A549 (cell line): ENCODE measurements around the gene AMDHD2. TPM values are rescaled to one million over a fixed set of nuclear protein-coding genes. Genes with fewer than 3 reads are reported as not detected.
A peak's percentile ranks its signal among the peaks of the same experiment; 100 is the strongest.

ENCODE experiments used
- ATAC-seq, 2 experiments: fragments of 200-7000 bp in 1 of 2; fragments of >200 bp in 1 of 2; cut with Nextera tagmentation in 1 of 2; cut with Tn5 transposase in 1 of 2; 3 replicates each; pipeline versions ENCODE4 v1.8.0 to v1.9.1; 2018 to 2020; ENCODE audit warnings: mild to moderate bottlenecking in 1 of 2, moderate library complexity in 1 of 2
- CTCF ChIA-PET: fragments of 300-600 bp; sonication (Branson Sonifier 250); formaldehyde crosslinking; extraction: SDS; loops from one replicate; lab custom pipeline; 2021; ENCODE audit warnings: antibody characterized with exemption, inconsistent platforms; lab: Yijun Ruan, JAX
- POLR2A ChIA-PET: fragments of 350-600 bp; formaldehyde crosslinking; extraction: SDS; loops from one replicate; lab custom pipeline; 2021; ENCODE audit warnings: antibody characterized with exemption, inconsistent platforms; lab: Yijun Ruan, JAX
- DNase-seq, 2 experiments: peaks; one replicate each; pipeline versions ENCODE4 v3.0.0 to v3.0.0-alpha.2; 2011 to 2016; ENCODE audit warnings: low read depth in 1 of 2, low spot score in 1 of 2
- FAIRE-seq: peaks from 2 replicates; lab custom pipeline; 2011; peaks lifted over from hg19 to GRCh38; lab: Jason Lieb, UNC
- H3K27ac ChIP-seq, 2 experiments: fragments of >200 bp; sonication (Bioruptor Twin); formaldehyde crosslinking; 3 replicates each; pipeline ENCODE4 v1.5.1; 2016 to 2017
- H3K4me1 ChIP-seq: fragments of >200 bp; sonication (Bioruptor Twin); formaldehyde crosslinking; 3 replicates; pipeline ENCODE4 v1.6.1; 2016
- H3K4me2 ChIP-seq: fragments of >200 bp; sonication (Bioruptor Twin); formaldehyde crosslinking; 3 replicates; pipeline ENCODE4 v1.6.1; 2016
- H3K4me3 ChIP-seq: fragments of >200 bp; sonication (Bioruptor Twin); formaldehyde crosslinking; 3 replicates; pipeline ENCODE4 v1.5.1; 2016
- H3K9me3 ChIP-seq: fragments of >200 bp; sonication (Bioruptor Twin); formaldehyde crosslinking; 3 replicates; pipeline ENCODE4 v1.6.1; 2016
- BCL3 ChIP-seq: fragments of >200 bp; sonication (Bioruptor Twin); formaldehyde crosslinking; IDR thresholded peaks from 3 replicates; pipeline ENCODE4 v1.6.1; 2016
- CHD2 ChIP-seq: fragments of 150-350 bp; IDR thresholded peaks from 2 replicates; pipeline ENCODE4 v1.6.1; 2014; ENCODE audit warnings: low read length; ENCODE audit not compliant: partially characterized antibody
- CHD4 ChIP-seq: fragments of 200-600 bp; sonication (generic); IDR thresholded peaks from 2 replicates; pipeline ENCODE4 v1.6.1; 2016; ENCODE audit warnings: antibody characterized with exemption, mild to moderate bottlenecking, borderline replicate concordance
- FOXS1 ChIP-seq: fragments of 250-450 bp; sonication (Bioruptor Pico); IDR thresholded peaks from 2 replicates; pipeline ENCODE4 v1.5.0; 2020; ENCODE audit warnings: mild to moderate bottlenecking, moderate library complexity
- HOXA7 ChIP-seq: fragments of 250-450 bp; sonication (Bioruptor Pico); IDR thresholded peaks from 2 replicates; pipeline ENCODE4 v1.5.0; 2020; ENCODE audit warnings: mild to moderate bottlenecking, moderate library complexity
- HOXB5 ChIP-seq: fragments of 250-450 bp; sonication (Bioruptor Pico); IDR thresholded peaks from 2 replicates; pipeline ENCODE4 v1.5.0; 2020; ENCODE audit warnings: mild to moderate bottlenecking, moderate library complexity
- JUNB ChIP-seq: fragments of >200 bp; sonication (Bioruptor Twin); formaldehyde crosslinking; IDR thresholded peaks from 2 replicates; pipeline ENCODE4 v1.6.1; 2016
- NFE2L2 ChIP-seq: fragments of 150-350 bp; conservative IDR thresholded peaks from 2 replicates; pipeline ENCODE4 v1.6.1; 2014; ENCODE audit warnings: low read length
- PBX3 ChIP-seq: IDR thresholded peaks from 2 replicates; pipeline ENCODE4 v1.6.1; 2012
- POLR2A ChIP-seq: IDR thresholded peaks from 2 replicates; pipeline ENCODE4 v1.6.1; 2012; ENCODE audit warnings: mild to moderate bottlenecking, low read length
- POLR2AphosphoS2 ChIP-seq: conservative IDR thresholded peaks from 2 replicates; pipeline ENCODE4 v1.6.1; 2012; ENCODE audit warnings: low read length, improper control_type of control experiment, inconsistent platforms
- RNF2 ChIP-seq: fragments of 200-600 bp; sonication (generic); IDR thresholded peaks from 2 replicates; pipeline ENCODE4 v1.6.1; 2016; ENCODE audit warnings: low read depth, mild to moderate bottlenecking, antibody characterized with exemption, moderate library complexity, borderline replicate concordance
- TFCP2L1 ChIP-seq: fragments of 250-450 bp; sonication (Bioruptor Pico); IDR thresholded peaks from 2 replicates; pipeline ENCODE4 v1.5.0; 2021; ENCODE audit warnings: mild to moderate bottlenecking
- ZNF302 ChIP-seq: fragments of 250-450 bp; sonication (Bioruptor Pico); IDR thresholded peaks from 2 replicates; pipeline ENCODE4 v1.9.0; 2021; ENCODE audit warnings: inconsistent platforms, mild to moderate bottlenecking, moderate library complexity
- WGBS: methylation state at CpG from one replicate; pipeline ENCODE4 v1.1.6; 2017; ENCODE audit errors: missing lambda C conversion rate; 5-methylcytosine and 5-hydroxymethylcytosine counted together
- polyA plus RNA-seq, 4 experiments: library from polyadenylated mRNA; depleted of rRNA in 3 of 4; stranded (reverse); fragments of >200 nt; fragmentation: RNase III in 1 of 4; extraction: RNeasy Plus Mini Kit Qiagen cat#74134 plus additional on column Dnase treatment in 1 of 4; gene quantifications; 2 replicates in 3 of 4; 3 replicates in 1 of 4; pipeline ENCODE4 v1.2.3, GENCODE V29; 2011 to 2017
- TF ChIP-seq, protein P1 (sequence below): fragments of 150-350 bp; IDR thresholded peaks from 2 replicates; pipeline ENCODE4 v1.6.1; 2014; ENCODE audit warnings: low read depth, mild to moderate bottlenecking, low read length
- TF ChIP-seq, protein P2 (sequence below): IDR thresholded peaks from 2 replicates; pipeline ENCODE4 v1.6.1; 2012
- TF ChIP-seq, protein P3 (sequence below): fragments of 250-450 bp; sonication (Bioruptor Pico); IDR thresholded peaks from 2 replicates; pipeline ENCODE4 v1.5.0; 2020; ENCODE audit warnings: low read depth, mild to moderate bottlenecking, moderate library complexity

The AMDHD2 gene
- polyA plus RNA-seq, 2 of the 4 experiments (the other 2 are of a cell fraction) = 6.6 to 28.8 TPM

DNA sequence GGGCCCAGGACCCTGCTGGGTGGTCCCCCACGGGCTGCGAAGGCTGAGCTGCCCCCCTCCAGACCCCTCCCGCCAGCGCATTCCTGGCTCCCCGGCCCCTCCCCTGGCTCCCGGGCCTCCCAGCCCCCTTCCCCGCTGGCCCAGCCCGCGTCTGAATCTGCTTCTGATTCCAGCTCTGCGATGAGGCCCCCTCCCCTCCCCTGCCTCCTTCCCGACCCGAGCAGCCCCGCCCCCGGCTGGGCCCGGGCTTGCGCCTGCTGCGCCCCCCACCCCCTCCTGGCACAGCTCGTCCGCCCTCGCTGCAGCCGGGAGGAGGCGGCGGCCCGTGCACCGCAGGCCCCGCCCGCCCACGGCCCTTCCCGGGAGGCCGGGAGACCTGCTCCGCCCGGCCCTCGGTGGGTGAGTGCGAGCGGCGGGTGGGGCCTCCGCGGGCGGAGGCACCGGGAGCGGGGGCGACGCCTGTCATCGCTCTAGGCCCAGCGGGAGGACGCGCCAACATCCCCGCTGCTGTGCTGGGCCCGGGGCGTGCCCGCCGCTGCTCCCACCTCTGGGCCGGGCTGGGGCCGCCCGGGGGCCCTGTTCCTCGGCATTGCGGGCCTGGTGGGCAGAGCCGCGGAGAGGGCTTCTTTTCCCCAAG, 49.0 kb upstream of the AMDHD2 start, which contains the start of gene NTN3:
Gene NTN3, plus strand, starts transcription at position 282 of the 637 bp plus-strand sequence. CDS start 405 bp downstream, outside the sequence.
- DNase-seq (no peak), FAIRE-seq (no peak), ATAC-seq (no peak)
- Histone ChIP-seq H3K4me2 (peak within 1 kb of the TSS; percentile 29; the same call in 2 of the 3 replicates), H3K27ac (peak within 1 kb of the TSS in 1 of 2 experiments; percentile 22; a peak in 1 of 6 replicates), H3K4me1 (peaks cover 44% of the 10 kb centered on the region), H3K9me3 (no peaks in the 10 kb centered on the region), H3K4me3 (no peak within 1 kb of the TSS)
- TF ChIP-seq, protein P1, sequence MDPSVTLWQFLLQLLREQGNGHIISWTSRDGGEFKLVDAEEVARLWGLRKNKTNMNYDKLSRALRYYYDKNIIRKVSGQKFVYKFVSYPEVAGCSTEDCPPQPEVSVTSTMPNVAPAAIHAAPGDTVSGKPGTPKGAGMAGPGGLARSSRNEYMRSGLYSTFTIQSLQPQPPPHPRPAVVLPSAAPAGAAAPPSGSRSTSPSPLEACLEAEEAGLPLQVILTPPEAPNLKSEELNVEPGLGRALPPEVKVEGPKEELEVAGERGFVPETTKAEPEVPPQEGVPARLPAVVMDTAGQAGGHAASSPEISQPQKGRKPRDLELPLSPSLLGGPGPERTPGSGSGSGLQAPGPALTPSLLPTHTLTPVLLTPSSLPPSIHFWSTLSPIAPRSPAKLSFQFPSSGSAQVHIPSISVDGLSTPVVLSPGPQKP = no peak
- TF ChIP-seq FOXS1 (CRISPR knock-in tag) (no peak), JUNB (no peak), TFCP2L1 (no peak), CHD2 (no peak), BCL3 (no peak), HOXA7 (CRISPR knock-in tag) (no peak), NFE2L2 (no peak), POLR2AphosphoS2 (no peak), CHD4 (no peak), RNF2 (no peak)
- TF ChIP-seq, protein P2, sequence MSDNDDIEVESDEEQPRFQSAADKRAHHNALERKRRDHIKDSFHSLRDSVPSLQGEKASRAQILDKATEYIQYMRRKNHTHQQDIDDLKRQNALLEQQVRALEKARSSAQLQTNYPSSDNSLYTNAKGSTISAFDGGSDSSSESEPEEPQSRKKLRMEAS = no peak
- ChIA-PET CTCF (interaction anchor here (0.6 to 1.3 kb wide), 2 partner anchors 11 to 32 kb away, joined by 3 read pairs; partner anchors contain the start of gene TEDC2), POLR2A (no interaction called here)
- no CpG with 5 or more reads among the region's 59 CpGs for WGBS

GRCh38 chr16:2471653-2472487, 48.3 kb upstream of the AMDHD2 start:
- DNase-seq = no peak
- ATAC-seq = no peak
- no peak overlapping the region for H3K4me3 ChIP-seq
- H3K27ac ChIP-seq = no peak overlapping the region
- FAIRE-seq = no peak
- WGBS = 93% methylated on average over 25 of the region's 61 CpGs
- CTCF ChIA-PET = interaction anchor here (1.3 kb wide), 1 partner anchor 32 kb away, joined by 3 read pairs; no protein-coding TSS in a partner anchor
- H3K9me3 ChIP-seq = no peaks in the 10 kb centered on the region
- TF ChIP-seq PBX3 = peak; percentile 27; the same call in 1 of the 2 replicates
- TF ChIP-seq, protein P3, sequence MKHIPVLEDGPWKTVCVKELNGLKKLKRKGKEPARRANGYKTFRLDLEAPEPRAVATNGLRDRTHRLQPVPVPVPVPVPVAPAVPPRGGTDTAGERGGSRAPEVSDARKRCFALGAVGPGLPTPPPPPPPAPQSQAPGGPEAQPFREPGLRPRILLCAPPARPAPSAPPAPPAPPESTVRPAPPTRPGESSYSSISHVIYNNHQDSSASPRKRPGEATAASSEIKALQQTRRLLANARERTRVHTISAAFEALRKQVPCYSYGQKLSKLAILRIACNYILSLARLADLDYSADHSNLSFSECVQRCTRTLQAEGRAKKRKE (CRISPR knock-in tag) = no peak
- H3K4me2 ChIP-seq = peak overlapping the region; percentile 29; the same call in 1 of the 3 replicates
- H3K4me1 ChIP-seq = peaks cover 45% of the 10 kb centered on the region
- POLR2A ChIA-PET = no interaction called here

DNA sequence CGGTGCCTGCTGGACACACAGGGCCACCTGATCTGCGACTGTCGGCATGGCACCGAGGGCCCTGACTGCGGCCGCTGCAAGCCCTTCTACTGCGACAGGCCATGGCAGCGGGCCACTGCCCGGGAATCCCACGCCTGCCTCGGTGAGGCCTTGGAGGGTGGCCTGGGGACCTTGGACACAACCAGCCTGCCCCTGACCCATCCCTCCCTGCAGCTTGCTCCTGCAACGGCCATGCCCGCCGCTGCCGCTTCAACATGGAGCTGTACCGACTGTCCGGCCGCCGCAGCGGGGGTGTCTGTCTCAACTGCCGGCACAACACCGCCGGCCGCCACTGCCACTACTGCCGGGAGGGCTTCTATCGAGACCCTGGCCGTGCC, 47.7 kb upstream of the AMDHD2 start:
- TF ChIP-seq ZNF302 = no peak
- no peak for TF ChIP-seq HOXB5
- peak; percentile 20; the same call in 1 of the 2 replicates for TF ChIP-seq POLR2A
- no peak for FAIRE-seq
- CTCF ChIA-PET = interaction anchor here (0.8 to 1.3 kb wide), 4 partner anchors 10 to 221 kb away, joined by 3 to 4 read pairs (median 3); partner anchors contain the start of genes CCNF and ECI1
- 97% methylated on average over 17 of the region's 27 CpGs for WGBS
- Histone ChIP-seq H3K4me2 (no peak overlapping the region), H3K9me3 (no peaks in the 10 kb centered on the region), H3K4me3 (no peak overlapping the region), H3K4me1 (peaks cover 42% of the 10 kb centered on the region), H3K27ac (no peak overlapping the region)
- no peak for DNase-seq
- ATAC-seq = no peak
- POLR2A ChIA-PET = no interaction called here
